Caco-2 (cell line): Measurements from ENCODE around the gene ITGA11. TPM values are rescaled to one million over a fixed set of nuclear protein-coding genes. Genes with fewer than 3 reads are reported as not detected.

Source experiments
- BruUV-seq: library from RNA; stranded (reverse); fragments of 400-500 nt; replicated peaks from 2 replicates; lab custom pipeline; 2021; lab: Mats Ljungman, UMichigan
- CTCF ChIA-PET: fragments of 300-600 bp; sonication (Branson Sonifier 250); formaldehyde crosslinking; loops from one replicate; lab custom pipeline; 2022; ENCODE audit warnings: antibody characterized with exemption; lab: Charles Lee
- POLR2A ChIA-PET: fragments of 300-600 bp; sonication (Branson Sonifier 250); formaldehyde crosslinking; loops from one replicate; lab custom pipeline; 2022; ENCODE audit warnings: antibody characterized with exemption; lab: Charles Lee
- DNase-seq, 2 experiments: peaks; one replicate each; pipeline versions ENCODE4 v3.0.0 to v3.0.0-alpha.2; 2020 to 2022
- H3K27me3 ChIP-seq: replicated peaks from 2 replicates; pipeline ENCODE4 v1.6.0; 2011; ENCODE audit warnings: low read length; ENCODE audit not compliant: control insufficient read depth, insufficient read depth
- H3K36me3 ChIP-seq: 2 replicates; pipeline ENCODE4 v1.5.1; 2011; ENCODE audit warnings: low read length; ENCODE audit not compliant: control insufficient read depth, insufficient read depth
- H3K4me1 ChIP-seq: fragments of 250-450 bp; sonication (Bioruptor Pico); 2 replicates; pipeline ENCODE4 v1.5.1; 2020; ENCODE audit warnings: mild to moderate bottlenecking
- H3K4me3 ChIP-seq: 2 replicates; pipeline ENCODE4 v1.5.1; 2011; ENCODE audit warnings: low read depth, mild to moderate bottlenecking, control low read depth, low read length
- H3K9me3 ChIP-seq: fragments of 250-450 bp; sonication (Bioruptor Pico); 2 replicates; pipeline ENCODE4 v1.5.1; 2020; ENCODE audit warnings: mild to moderate bottlenecking, moderate library complexity
- H3K27ac Mint-ChIP-seq: one replicate; pipeline ENCODE4 v1.8.0; 2022; ENCODE audit warnings: mixed read lengths; ENCODE audit not compliant: unreplicated experiment
- H3K27me3 Mint-ChIP-seq: one replicate; pipeline ENCODE4 v1.8.0; 2022; ENCODE audit warnings: mixed read lengths; ENCODE audit not compliant: insufficient read depth, unreplicated experiment
- H3K36me3 Mint-ChIP-seq: one replicate; pipeline ENCODE4 v1.8.0; 2022; ENCODE audit warnings: mild to moderate bottlenecking, mixed read lengths; ENCODE audit not compliant: insufficient read depth, unreplicated experiment
- H3K4me1 Mint-ChIP-seq: one replicate; pipeline ENCODE4 v1.8.0; 2022; ENCODE audit warnings: low read depth, mixed read lengths; ENCODE audit not compliant: unreplicated experiment
- H3K4me3 Mint-ChIP-seq: one replicate; pipeline ENCODE4 v1.8.0; 2022; ENCODE audit warnings: mild to moderate bottlenecking, moderate library complexity, mixed read lengths; ENCODE audit not compliant: unreplicated experiment
- H3K9me3 Mint-ChIP-seq: one replicate; pipeline ENCODE4 v1.8.0; 2022; ENCODE audit warnings: mixed read lengths; ENCODE audit not compliant: unreplicated experiment
- CTCF ChIP-seq, 2 experiments: fragments of 200-600 bp in 1 of 2; IDR thresholded peaks; 1 replicate in 1 of 2; 2 replicates in 1 of 2; pipeline versions ENCODE4 v1.5.1 to v1.8.0; 2011 to 2022; ENCODE audit warnings: antibody characterized with exemption in 1 of 2, control low read depth in 1 of 2, inconsistent platforms in 1 of 2, low read depth in 1 of 2, low read length in 1 of 2, mild to moderate bottlenecking in 1 of 2, moderate library complexity in 1 of 2; ENCODE audit not compliant: insufficient read depth in 1 of 2, severe bottlenecking in 1 of 2, unreplicated experiment in 1 of 2
- intact Hi-C: fragments of 100-400 bp; cut with micrococcal nuclease; formaldehyde crosslinking; loops from one replicate; pipeline ENCODE4 v1.10.0; 2022; ENCODE audit not compliant: unreplicated experiment
- total RNA-seq: library from RNA; stranded (reverse); gene quantifications from 2 replicates; pipeline ENCODE4 v1.2.3, GENCODE V29; 2022

Gene ITGA11
- total RNA-seq, 1 experiment from 2014 or later = 0.18 TPM

DNA sequence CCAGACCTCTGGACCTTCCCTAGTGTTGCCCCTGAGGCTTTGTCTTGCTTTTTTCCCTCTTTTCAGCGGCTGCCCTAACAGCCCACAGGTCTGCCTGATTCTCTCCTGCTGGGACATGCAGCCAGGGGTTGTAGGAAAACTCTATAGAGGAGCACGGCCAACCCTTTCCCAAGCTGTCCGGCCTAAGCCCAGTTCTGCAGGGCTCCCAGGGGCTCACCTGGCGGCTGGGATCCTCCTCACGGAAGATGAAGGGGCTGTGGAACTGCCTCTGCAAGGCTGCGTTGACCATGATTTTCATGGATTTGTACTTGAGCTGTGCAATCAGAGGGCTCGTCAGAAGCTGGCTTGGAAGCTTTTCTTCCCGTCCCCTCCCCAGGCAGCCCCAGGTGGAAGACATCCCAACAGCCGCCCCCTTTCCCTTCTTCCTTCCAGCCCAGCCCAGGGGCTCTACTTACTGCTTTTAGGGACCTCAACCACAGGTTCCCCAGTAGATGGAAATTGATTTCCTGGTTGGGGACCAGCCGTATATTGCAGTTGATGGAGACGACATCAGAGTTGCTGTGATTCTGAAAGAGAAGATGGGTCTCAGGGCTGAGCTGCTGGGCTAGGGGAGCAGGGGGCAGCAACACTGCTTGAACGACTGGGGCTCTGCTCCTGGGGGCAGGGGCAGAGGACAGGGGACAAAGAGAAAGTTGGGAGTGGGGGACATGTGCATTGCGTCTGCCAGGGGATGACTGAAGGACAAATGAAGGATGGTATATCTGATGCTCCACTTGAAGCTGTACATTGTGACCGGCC, 124.6 kb downstream of the ITGA11 start:
- Histone ChIP-seq H3K4me3 (no peak overlapping the region), H3K36me3 (no peaks in the 10 kb centered on the region), H3K27me3 (no peaks in the 10 kb centered on the region), H3K4me1 (peaks cover 12% of the 10 kb centered on the region), H3K9me3 (no peaks in the 10 kb centered on the region)
- no peaks in the 10 kb centered on the region for H3K36me3 Mint-ChIP-seq
- DNase-seq = no peak
- CTCF ChIA-PET = interaction anchor here (0.5 to 2.9 kb wide), 15 partner anchors 9 to 808 kb away, joined by 3 to 75 read pairs (median 5); partner anchors contain the start of gene FEM1B
- no peak overlapping the region for H3K4me3 Mint-ChIP-seq
- peaks cover 31% of the 10 kb centered on the region for H3K4me1 Mint-ChIP-seq
- intact Hi-C loops = loop anchor here (2.0 to 10.0 kb wide), 3 partner anchors 65 to 365 kb away; partner anchors contain the start of gene ITGA11
- no peaks in the 10 kb centered on the region for H3K9me3 Mint-ChIP-seq
- POLR2A ChIA-PET = no interaction called here
- no peaks in the 10 kb centered on the region for H3K27me3 Mint-ChIP-seq
- no peak overlapping the region for H3K27ac Mint-ChIP-seq
- no TSS peak for BruUV-seq
- TF ChIP-seq CTCF (IDR thresholded peaks at IDR 0.05; ENCODE audit: insufficient read depth in 1 of 2, low read depth in 1 of 2, low read length in 1 of 2, severe bottlenecking in 1 of 2, unreplicated experiment in 1 of 2) = no peak

- TF ChIP-seq CTCF (IDR thresholded peaks at IDR 0.05; ENCODE audit: insufficient read depth in 1 of 2, low read depth in 1 of 2, low read length in 1 of 2, severe bottlenecking in 1 of 2, unreplicated experiment in 1 of 2) = no peak
- BruUV-seq = no TSS peak
- Histone ChIP-seq H3K27me3 (no peaks in the 10 kb centered on the region), H3K4me3 (no peak overlapping the region), H3K9me3 (no peaks in the 10 kb centered on the region), H3K4me1 (peaks cover 16% of the 10 kb centered on the region), H3K36me3 (no peaks in the 10 kb centered on the region)
- Mint-ChIP-seq H3K4me1 (peaks cover 30% of the 10 kb centered on the region), H3K27ac (peak overlapping the region; percentile 19), H3K9me3 (no peaks in the 10 kb centered on the region), H3K4me3 (no peak overlapping the region), H3K27me3 (no peaks in the 10 kb centered on the region), H3K36me3 (peaks cover 9% of the 10 kb centered on the region)
- no peak for DNase-seq
- POLR2A ChIA-PET = no interaction called here
- CTCF ChIA-PET = interaction anchor here (0.5 to 2.9 kb wide), 5 partner anchors 10 to 723 kb away, joined by 3 to 75 read pairs (median 4); no protein-coding TSS in a partner anchor
- intact Hi-C loops = loop anchor here (5.0 to 10.0 kb wide), 2 partner anchors 129 to 367 kb away; partner anchors contain the start of gene ITGA11
Observed at GRCh38 chr15:68305420-68305871, 126.5 kb downstream of the ITGA11 start.

GRCh38 chr15:68304589-68305337, 127.2 kb downstream of the ITGA11 start:
- H3K4me1 Mint-ChIP-seq = peaks cover 30% of the 10 kb centered on the region
- peak in 1 of 2 experiments; percentile 25 for TF ChIP-seq CTCF (IDR thresholded peaks at IDR 0.05; ENCODE audit: insufficient read depth in 1 of 2, low read depth in 1 of 2, low read length in 1 of 2, severe bottlenecking in 1 of 2, unreplicated experiment in 1 of 2)
- CTCF ChIA-PET = interaction anchor here (0.5 to 2.9 kb wide), 4 partner anchors 11 to 367 kb away, joined by 3 to 75 read pairs (median 12); no protein-coding TSS in a partner anchor
- H3K4me3 Mint-ChIP-seq = no peak overlapping the region
- peak overlapping the region; percentile 19 for H3K27ac Mint-ChIP-seq
- H3K4me1 ChIP-seq = peaks cover 23% of the 10 kb centered on the region
- H3K9me3 ChIP-seq = no peaks in the 10 kb centered on the region
- BruUV-seq = no TSS peak
- intact Hi-C loops = loop anchor here (5.0 to 10.0 kb wide), 2 partner anchors 130 to 368 kb away; partner anchors contain the start of gene ITGA11
- no peak overlapping the region for H3K4me3 ChIP-seq
- H3K9me3 Mint-ChIP-seq = no peaks in the 10 kb centered on the region
- peaks cover 12% of the 10 kb centered on the region for H3K36me3 Mint-ChIP-seq
- DNase-seq = peak in 1 of 2 experiments; percentile 33
- no peaks in the 10 kb centered on the region for H3K36me3 ChIP-seq
- POLR2A ChIA-PET = no interaction called here
- no peaks in the 10 kb centered on the region for H3K27me3 Mint-ChIP-seq
- H3K27me3 ChIP-seq = no peaks in the 10 kb centered on the region
